ENCODE measurements around the gene FITM1.
"Not testable (repeated sequence)": the region's sequence is repeated elsewhere in the genome, so short reads cannot be mapped to it uniquely, and the experiment has no call there.

The FITM1 gene

DNA sequence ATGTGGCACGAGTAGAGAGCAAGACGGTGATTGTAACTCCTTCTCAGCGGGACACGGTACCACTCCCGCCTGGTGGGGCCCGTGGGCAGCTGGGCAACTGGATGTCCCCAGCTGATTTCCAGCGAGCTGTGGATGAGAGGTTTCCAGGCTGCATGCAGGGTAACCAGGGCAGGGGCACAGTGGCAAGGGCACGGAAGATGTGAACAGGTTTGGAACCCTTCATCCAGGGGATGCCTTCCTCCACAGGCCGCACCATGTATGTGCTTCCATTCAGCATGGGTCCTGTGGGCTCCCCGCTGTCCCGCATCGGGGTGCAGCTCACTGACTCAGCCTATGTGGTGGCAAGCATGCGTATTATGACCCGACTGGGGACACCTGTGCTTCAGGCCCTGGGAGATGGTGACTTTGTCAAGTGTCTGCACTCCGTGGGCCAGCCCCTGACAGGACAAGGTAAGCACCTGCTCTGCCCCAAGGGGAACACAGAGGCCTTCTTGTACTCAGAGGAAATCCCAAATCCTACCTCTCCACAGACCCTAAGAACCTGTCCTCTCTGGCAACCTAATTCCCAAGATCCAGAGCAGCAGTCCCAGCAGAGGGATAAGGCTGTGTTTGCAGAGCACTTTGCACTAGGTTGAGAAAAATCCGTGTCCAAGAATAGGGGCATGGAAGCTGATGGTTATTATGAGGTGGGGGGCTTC lies 32.1 kb upstream of the FITM1 start:
- no peak for DNase-seq

DNA sequence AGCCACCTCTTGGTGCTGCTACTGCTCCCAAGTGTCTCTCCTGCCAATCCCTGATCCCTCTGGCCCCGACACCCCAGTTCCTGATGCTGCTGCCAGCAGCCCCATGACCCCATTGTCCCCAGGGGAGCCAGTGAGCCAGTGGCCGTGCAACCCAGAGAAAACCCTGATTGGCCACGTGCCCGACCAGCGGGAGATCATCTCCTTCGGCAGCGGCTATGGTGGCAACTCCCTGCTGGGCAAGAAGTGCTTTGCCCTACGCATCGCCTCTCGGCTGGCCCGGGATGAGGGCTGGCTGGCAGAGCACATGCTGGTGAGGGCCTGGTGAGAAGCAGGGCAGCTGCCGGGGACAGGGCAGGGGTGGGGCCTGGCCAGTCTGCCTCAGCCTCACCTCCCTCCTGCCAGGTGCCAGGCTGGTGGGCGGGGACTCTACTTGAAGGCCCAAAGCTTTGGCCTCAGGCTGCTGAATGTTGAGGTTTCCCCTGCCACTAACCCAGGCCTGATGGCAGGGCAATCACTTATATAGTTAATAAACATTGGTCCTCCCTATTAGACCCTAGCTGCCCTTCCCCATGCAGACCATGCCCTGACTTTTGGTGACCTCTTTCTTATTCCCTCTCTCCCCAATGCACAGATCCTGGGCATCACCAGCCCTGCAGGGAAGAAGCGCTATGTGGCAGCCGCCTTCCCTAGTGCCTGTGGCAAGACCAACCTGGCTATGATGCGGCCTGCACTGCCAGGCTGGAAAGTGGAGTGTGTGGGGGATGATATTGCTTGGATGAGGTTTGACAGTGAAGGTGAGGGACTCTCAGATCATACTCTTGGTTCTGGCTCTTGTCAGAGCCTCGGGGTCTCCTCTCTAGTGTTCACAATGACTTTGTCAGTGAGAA lies 31.3 kb upstream of the FITM1 start:
- DNase-seq = peak; percentile 80

- no peak for DNase-seq
These were observed 30.1 kb upstream of the FITM1 start for GRCh38 chr14:24100197-24100981.

GRCh38 chr14:24100982-24101494 lies 29.4 kb upstream of the FITM1 start:
- DNase-seq = no peak

- no peak for DNase-seq
These were observed 28.0 kb upstream of the FITM1 start for GRCh38 chr14:24102357-24103048.

DNA sequence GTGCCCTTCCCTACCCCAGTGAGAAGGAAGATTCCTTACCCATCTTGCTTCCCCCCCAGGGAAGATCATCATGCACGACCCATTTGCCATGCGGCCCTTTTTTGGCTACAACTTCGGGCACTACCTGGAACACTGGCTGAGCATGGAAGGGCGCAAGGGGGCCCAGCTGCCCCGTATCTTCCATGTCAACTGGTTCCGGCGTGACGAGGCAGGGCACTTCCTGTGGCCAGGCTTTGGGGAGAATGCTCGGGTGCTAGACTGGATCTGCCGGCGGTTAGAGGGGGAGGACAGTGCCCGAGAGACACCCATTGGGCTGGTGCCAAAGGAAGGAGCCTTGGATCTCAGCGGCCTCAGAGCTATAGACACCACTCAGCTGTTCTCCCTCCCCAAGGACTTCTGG lies 27.0 kb upstream of the FITM1 start:
- no peak for DNase-seq

GRCh38 chr14:24105609-24106239 lies 24.7 kb upstream of the FITM1 start:
- DNase-seq = not testable (repeated sequence)

- no peak for DNase-seq
These were observed 23.7 kb upstream of the FITM1 start for GRCh38 chr14:24106672-24107271.

DNA sequence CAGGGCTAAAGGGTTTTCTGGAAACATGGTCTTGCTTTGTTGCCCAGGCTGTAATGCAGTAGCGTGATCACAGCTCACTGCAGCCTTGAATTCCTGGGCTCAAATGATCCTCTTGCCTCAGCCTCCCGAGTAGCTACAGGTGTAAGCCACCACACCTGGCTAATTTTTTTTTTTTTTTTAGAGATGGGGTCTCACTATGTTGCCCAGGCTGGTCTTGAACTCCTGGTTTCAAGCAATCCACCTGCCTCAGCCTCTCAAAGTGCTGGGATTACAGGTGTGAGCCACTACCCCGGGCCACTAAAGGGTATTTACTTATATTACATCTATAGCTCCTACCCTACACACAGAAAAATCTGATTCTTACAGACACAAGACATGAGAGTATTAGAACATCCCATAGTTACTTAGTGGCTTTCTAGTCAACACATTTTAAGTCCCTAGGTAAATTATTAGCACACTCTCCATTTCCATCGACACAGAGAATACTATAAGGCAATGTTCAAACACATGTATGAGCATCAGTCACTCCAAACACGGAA lies 22.1 kb upstream of the FITM1 start:
- DNase-seq = no peak

- DNase-seq = no peak
These were observed 20.4 kb upstream of the FITM1 start for GRCh38 chr14:24110060-24110459.

DNA sequence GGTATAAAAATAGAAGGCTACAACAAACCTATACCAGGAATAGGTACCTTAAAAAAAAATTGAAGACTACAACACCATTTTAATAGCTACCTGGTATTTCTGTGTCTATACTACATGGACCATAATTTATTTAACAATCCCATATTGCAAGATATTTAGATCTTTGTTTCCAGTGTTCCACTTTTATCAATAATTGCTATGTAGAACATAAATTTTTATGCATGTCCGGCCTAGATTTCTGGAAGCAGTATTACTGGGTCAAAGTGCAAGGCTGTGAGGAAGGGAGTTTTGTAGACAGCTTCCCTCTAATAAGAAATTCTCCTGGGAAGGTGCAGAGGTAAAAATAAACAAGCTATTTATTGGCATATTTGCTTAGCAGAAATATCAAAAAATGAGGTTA lies 19.9 kb upstream of the FITM1 start:
- DNase-seq = no peak

- no peak for DNase-seq
These were observed 17.1 kb upstream of the FITM1 start for GRCh38 chr14:24113379-24113800.

GRCh38 chr14:24113801-24114531 lies 16.5 kb upstream of the FITM1 start:
- DNase-seq = peak; percentile 82

GRCh38 chr14:24114532-24115421 lies 15.7 kb upstream of the FITM1 start, which contains the start of the genes DCAF11 and NRL:
Gene DCAF11 (plus strand): TSS chr14:24114777. CDS start chr14:24115595, 818 bp downstream.
Gene NRL (minus strand): TSS chr14:24114949. CDS start chr14:24082848, 32,101 bp downstream.
- DNase-seq = peak; percentile 100

DNA sequence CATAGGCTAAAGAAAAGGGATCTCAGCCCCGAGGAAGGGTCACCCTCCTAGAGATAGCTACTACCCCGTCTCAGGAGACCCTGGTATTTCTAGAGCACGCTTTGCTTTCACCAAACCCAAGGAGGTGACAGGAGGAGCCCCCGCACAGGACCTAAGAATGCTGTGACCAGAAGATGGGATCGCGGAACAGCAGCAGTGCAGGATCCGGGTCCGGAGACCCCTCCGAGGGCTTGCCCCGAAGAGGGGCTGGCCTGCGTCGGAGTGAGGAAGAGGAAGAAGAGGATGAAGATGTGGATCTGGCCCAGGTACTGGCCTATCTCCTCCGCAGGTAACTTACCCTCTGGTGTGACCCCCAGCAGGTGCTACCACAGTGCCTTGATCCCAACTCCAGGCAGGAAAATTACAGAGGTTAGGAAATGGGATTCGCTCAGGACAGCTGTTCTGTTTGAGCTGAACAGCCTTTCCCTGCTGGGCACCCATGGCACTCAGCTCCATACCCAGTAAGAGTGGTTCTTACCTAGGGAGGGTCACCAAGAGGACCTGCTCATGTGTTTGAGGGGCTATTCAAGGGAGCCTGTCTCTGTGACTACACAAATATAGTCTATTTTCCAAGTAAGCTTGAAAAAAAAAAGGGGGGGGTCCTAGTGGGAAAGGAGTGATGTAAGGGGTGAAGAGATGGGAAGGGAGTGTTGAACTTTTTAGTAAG lies 14.9 kb upstream of the FITM1 start:
- DNase-seq = no peak

DNA sequence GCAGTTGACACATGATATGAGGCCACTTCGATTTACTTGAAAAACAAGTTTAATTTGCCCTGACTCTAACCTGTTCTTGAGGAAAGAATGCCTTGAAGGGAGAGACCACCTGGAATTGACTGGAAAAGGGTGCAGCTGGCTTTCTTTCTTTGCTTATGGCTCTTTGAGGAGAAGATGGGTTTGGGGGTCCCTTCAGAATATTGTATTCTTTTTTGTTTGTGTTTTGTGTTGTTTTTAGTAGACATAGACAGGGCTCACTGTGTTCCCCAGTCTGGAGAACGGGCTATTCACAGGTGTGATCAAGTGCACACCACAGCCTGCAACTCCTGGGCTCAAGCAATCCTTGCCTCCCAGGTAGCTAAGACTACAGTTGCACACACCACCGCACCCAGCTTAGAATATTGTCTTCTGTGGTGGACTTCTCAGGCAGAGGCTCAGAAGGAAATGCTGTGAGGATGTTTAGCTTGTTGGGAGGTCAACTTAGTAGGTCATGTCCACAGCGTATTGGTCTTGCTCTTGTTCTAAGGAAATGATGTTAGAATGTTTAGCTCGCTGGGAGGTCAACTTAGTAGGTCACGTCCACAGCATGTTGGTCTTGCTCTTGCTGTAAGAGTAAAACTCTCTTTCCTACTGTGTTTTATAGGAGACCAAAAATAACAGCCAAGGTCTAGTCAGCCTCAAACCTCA lies 14.2 kb upstream of the FITM1 start:
- no peak for DNase-seq

DNA sequence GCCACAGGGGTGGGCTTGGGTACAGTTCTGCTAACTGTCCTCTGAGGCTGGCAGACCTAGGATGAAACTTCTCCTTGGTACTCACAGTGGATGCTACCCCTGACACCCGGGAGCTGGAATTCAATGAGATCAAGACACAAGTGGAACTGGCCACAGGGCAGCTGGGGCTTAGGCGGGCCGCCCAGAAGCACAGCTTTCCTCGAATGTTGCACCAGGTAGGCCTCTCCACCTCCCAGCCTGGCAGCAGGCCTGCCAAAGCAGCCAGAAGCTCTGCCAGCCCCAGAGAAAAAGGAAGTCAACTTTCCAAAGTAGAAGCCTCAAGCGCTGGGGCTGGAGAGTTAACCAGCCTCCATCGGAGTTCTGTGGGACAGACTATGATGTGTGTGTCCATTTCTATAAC lies 13.3 kb upstream of the FITM1 start:
- no peak for DNase-seq

DNA sequence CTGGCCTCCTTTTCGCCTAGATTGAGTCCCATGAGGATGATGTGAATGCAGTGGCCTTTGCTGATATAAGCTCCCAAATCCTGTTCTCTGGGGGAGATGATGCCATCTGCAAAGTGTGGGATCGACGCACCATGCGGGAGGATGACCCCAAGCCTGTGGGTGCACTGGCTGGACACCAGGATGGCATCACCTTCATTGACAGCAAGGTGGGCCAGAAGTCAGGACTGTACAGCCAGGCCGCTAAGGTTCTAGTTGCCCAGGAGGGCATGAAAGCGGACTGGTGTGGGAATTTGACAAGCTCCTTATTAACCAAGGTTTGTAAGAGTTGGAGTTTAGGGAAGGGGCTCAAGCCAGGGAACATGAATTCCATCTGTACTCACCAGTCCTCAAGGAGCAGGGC lies 10.8 kb upstream of the FITM1 start:
- DNase-seq = no peak

Measured in NCI-H345 (cell line).